K562 (cell line): ENCODE data around the gene HTR3B. TPM values are rescaled to one million over a fixed set of nuclear protein-coding genes. Genes with fewer than 3 reads are reported as not detected.

Experiments used
- BRD9 ChIP-seq: fragments of 450-650 bp; IDR thresholded peaks from 2 replicates; pipeline ENCODE4 v1.6.1; 2018; ENCODE audit warnings: low read depth; ENCODE audit not compliant: partially characterized antibody
- CBX1 ChIP-seq: sonication (generic); IDR thresholded peaks from 2 replicates; pipeline ENCODE4 v1.6.1; 2016; ENCODE audit warnings: antibody characterized with exemption, low read depth, mild to moderate bottlenecking
- CCAR2 ChIP-seq: fragments of 200-400 bp; formaldehyde crosslinking; IDR thresholded peaks from 2 replicates; pipeline ENCODE4 v1.6.1; 2017; ENCODE audit warnings: mild to moderate bottlenecking, low read depth, low read length
- COPS2 ChIP-seq: fragments of 450-650 bp; conservative IDR thresholded peaks from 2 replicates; pipeline ENCODE4 v1.6.1; 2016; ENCODE audit warnings: mild to moderate bottlenecking, moderate library complexity
- E2F5 ChIP-seq: sonication (generic); formaldehyde crosslinking; IDR thresholded peaks from 2 replicates; pipeline ENCODE4 v1.8.0; 2022; ENCODE audit warnings: mild to moderate bottlenecking, missing genetic modification reagents
- GATAD2B ChIP-seq: fragments of 450-650 bp; IDR thresholded peaks from 2 replicates; pipeline ENCODE4 v1.6.1; 2017; ENCODE audit warnings: mild to moderate bottlenecking, borderline replicate concordance
- HNRNPL ChIP-seq: fragments of 200-400 bp; formaldehyde crosslinking; IDR thresholded peaks from 2 replicates; pipeline ENCODE4 v1.6.1; 2017; ENCODE audit warnings: low read depth, mild to moderate bottlenecking, low read length
- LEF1 ChIP-seq: fragments of 450-650 bp; IDR thresholded peaks from 2 replicates; pipeline ENCODE4 v1.6.1; 2016; ENCODE audit warnings: mild to moderate bottlenecking
- MLX ChIP-seq, 2 experiments: fragments of 450-650 bp in 1 of 2; sonication (generic) in 1 of 2; formaldehyde crosslinking; conservative IDR thresholded peaks; 2 replicates each; pipeline versions ENCODE4 v1.4.0 to v1.8.1; 2020 to 2022; ENCODE audit warnings: mild to moderate bottlenecking in 1 of 2, missing genetic modification reagents in 1 of 2
- POLR2A ChIP-seq: fragments of 450-650 bp; conservative IDR thresholded peaks from 2 replicates; pipeline ENCODE4 v1.6.1; 2016
- POLR2G ChIP-seq: fragments of 200-400 bp; formaldehyde crosslinking; IDR thresholded peaks from 2 replicates; pipeline ENCODE4 v1.6.1; 2017; ENCODE audit warnings: low read depth, mild to moderate bottlenecking, antibody characterized with exemption, low read length, moderate library complexity
- PRDM10 ChIP-seq: fragments of 450-650 bp; IDR thresholded peaks from 2 replicates; pipeline ENCODE4 v1.6.1; 2018; ENCODE audit not compliant: partially characterized antibody
- RNF2 ChIP-seq: sonication (generic); IDR thresholded peaks from 2 replicates; pipeline ENCODE4 v1.6.1; 2016
- TFAP4 ChIP-seq: sonication (generic); formaldehyde crosslinking; IDR thresholded peaks from 2 replicates; pipeline ENCODE4 v1.8.0; 2022; ENCODE audit warnings: missing genetic modification reagents, mild to moderate bottlenecking, moderate library complexity, borderline replicate concordance
- THAP12 ChIP-seq: fragments of 250-450 bp; sonication (Bioruptor Pico); IDR thresholded peaks from 2 replicates; pipeline ENCODE4 v1.9.0; 2021; ENCODE audit warnings: mild to moderate bottlenecking, inconsistent platforms
- ZNF143 ChIP-seq: sonication (generic); formaldehyde crosslinking; IDR thresholded peaks from 2 replicates; pipeline ENCODE4 v1.9.0; 2022; ENCODE audit warnings: mild to moderate bottlenecking, missing genetic modification reagents
- ZNF444 ChIP-seq: fragments of 250-450 bp; sonication (Bioruptor Pico); IDR thresholded peaks from 2 replicates; pipeline ENCODE4 v1.4.0; 2020; ENCODE audit warnings: mild to moderate bottlenecking, moderate library complexity
- ZNF644 ChIP-seq: fragments of 200-800 bp; sonication (Bioruptor generic); IDR thresholded peaks from 2 replicates; pipeline ENCODE4 v1.6.1; 2016; ENCODE audit warnings: low read depth, missing genetic modification characterization, missing compliant biosample characterization
- ZNF707 ChIP-seq: fragments of 250-450 bp; sonication (Bioruptor Pico); conservative IDR thresholded peaks from 2 replicates; pipeline ENCODE4 v1.8.0; 2022; ENCODE audit warnings: inconsistent platforms, mild to moderate bottlenecking, moderate library complexity
- ZNF717 ChIP-seq: fragments of 250-450 bp; sonication (Bioruptor Pico); IDR thresholded peaks from 2 replicates; pipeline ENCODE4 v1.5.0; 2021
- polyA plus RNA-seq, 8 experiments: library from polyadenylated mRNA; depleted of rRNA in 4 of 8; stranded (reverse) in 5 of 8; unstranded in 3 of 8; fragments of >200 nt; fragmentation: Nextera tagmentation in 2 of 8; fragmentation: Illumina TruSeq in 1 of 8; extraction: Ambion mirVana in 2 of 8; extraction: Trizol in 1 of 8; gene quantifications; 2 replicates each; pipeline versions ENCODE4 v1.2.1 to v1.2.3, GENCODE V29; 2011 to 2014; ENCODE audit warnings: inconsistent platforms in 1 of 8, missing spikeins in 1 of 8
- total RNA-seq, 7 experiments: library from RNA; depleted of rRNA in 6 of 7; stranded (reverse); fragments of >200 nt in 6 of 7; fragmentation: Illumina TruSeq in 2 of 7; extraction: Trizol in 2 of 7; gene quantifications; 2 replicates each; pipeline versions ENCODE4 v1.2.1 to v1.2.3, GENCODE V29; 2011 to 2021; ENCODE audit warnings: low replicate concordance in 1 of 7

The HTR3B gene
- total and polyA plus RNA-seq, 9 of the 15 experiments (the other 6 are each of a cell fraction or from before 2014, with no cell fraction given): not detected

- TF ChIP-seq PRDM10: no peak
- peak; percentile 96 for TF ChIP-seq TFAP4 (CRISPR knock-in tag)
- TF ChIP-seq ZNF444 (CRISPR knock-in tag): no peak
- peak; percentile 87 for TF ChIP-seq BRD9
- TF ChIP-seq MLX (CRISPR knock-in tag; conservative IDR thresholded peaks at IDR 0.05): no peak
- TF ChIP-seq RNF2: 0 out of 2 replicates have a peak, but pooled peaks have one; percentile 42
- no peak for TF ChIP-seq HNRNPL
- 0 out of 2 replicates have a peak, but pooled peaks have one; percentile 16 for TF ChIP-seq LEF1
- peak; percentile 98 for TF ChIP-seq POLR2A
- peak; percentile 97 for TF ChIP-seq POLR2G
- TF ChIP-seq ZNF644 (tag): peak; percentile 41; the same call in 1 of the 2 replicates
- no peak for TF ChIP-seq ZNF707 (CRISPR knock-in tag)
- peak; percentile 74; the same call in 1 of the 2 replicates for TF ChIP-seq GATAD2B
- peak; percentile 63; the same call in 1 of the 2 replicates for TF ChIP-seq ZNF143
- TF ChIP-seq CCAR2: no peak
- no peak for TF ChIP-seq COPS2
- peak; percentile 36; the same call in 1 of the 2 replicates for TF ChIP-seq THAP12
- TF ChIP-seq ZNF717 (CRISPR knock-in tag): 0 out of 2 replicates have a peak, but pooled peaks have one; percentile 16
- no peak for TF ChIP-seq E2F5 (CRISPR knock-in tag)
- TF ChIP-seq CBX1: peak; percentile 94
These were observed 29.1 kb upstream of the HTR3B start, which contains the start of gene USP28 (continued) for GRCh38 chr11:113875234-113876073.
